Activated T-cell treated with anti-CD3 and anti-CD28 coated beads for 4 hours (primary cell): ENCODE data around the gene NIT1.
A peak's percentile ranks its signal among the peaks of the same experiment; 100 is the strongest.
"Not testable (repeated sequence)": the region's sequence is repeated elsewhere in the genome, so short reads cannot be mapped to it uniquely, and the experiment has no call there.

ENCODE experiments used
- DNase-seq: peaks from one replicate; pipeline ENCODE4 v3.0.0-alpha.2; 2020

NIT1 gene

GRCh38 chr1:161115961-161116360 lies 1.9 kb upstream of the NIT1 start:
- not testable (repeated sequence) for DNase-seq

GRCh38 chr1:161119092-161119903 lies 1.4 kb downstream of the NIT1 start:
- DNase-seq, result no peak

GRCh38 chr1:161121042-161121650 lies 3.2 kb downstream of the NIT1 start:
- no peak for DNase-seq

GRCh38 chr1:161121834-161122233 lies 3.9 kb downstream of the NIT1 start:
- no peak for DNase-seq

GRCh38 chr1:161122967-161123366 lies 5.1 kb downstream of the NIT1 start:
- no peak for DNase-seq

GRCh38 chr1:161127649-161128048 lies 9.7 kb downstream of the NIT1 start:
- no peak for DNase-seq

GRCh38 chr1:161128591-161129420 lies 10.9 kb downstream of the NIT1 start:
- no peak for DNase-seq

GRCh38 chr1:161130266-161130665 lies 12.4 kb downstream of the NIT1 start:
- DNase-seq, result no peak

GRCh38 chr1:161131523-161132409 lies 13.9 kb downstream of the NIT1 start:
- no peak for DNase-seq

- peak; percentile 81 for DNase-seq
Observed at GRCh38 chr1:161132410-161133219, 14.7 kb downstream of the NIT1 start, which contains the start of gene DEDD. DEDD (minus strand) TSS chr1:161132667; CDS start chr1:161124462, 8,205 bp downstream.

GRCh38 chr1:161133220-161133740 lies 15.4 kb downstream of the NIT1 start:
- DNase-seq, result no peak

GRCh38 chr1:161137881-161138280 lies 20.0 kb downstream of the NIT1 start:
- no peak for DNase-seq

- no peak for DNase-seq
Observed at GRCh38 chr1:161138431-161138830, 20.5 kb downstream of the NIT1 start.

- DNase-seq, result peak; percentile 48
Observed at GRCh38 chr1:161139766-161140165, 21.9 kb downstream of the NIT1 start.

GRCh38 chr1:161140755-161141400 lies 23.0 kb downstream of the NIT1 start:
- DNase-seq, result no peak

- DNase-seq, result no peak
Observed at GRCh38 chr1:161145832-161146231, 27.9 kb downstream of the NIT1 start.

GRCh38 chr1:161153176-161153575 lies 35.3 kb downstream of the NIT1 start:
- DNase-seq, result no peak

- DNase-seq, result peak; percentile 69
Observed at GRCh38 chr1:161153682-161154337, 35.9 kb downstream of the NIT1 start, which contains the start of gene UFC1. UFC1 (plus strand) TSS chr1:161153978; CDS start chr1:161153998, 20 bp downstream.

GRCh38 chr1:161157867-161158266 lies 40.0 kb downstream of the NIT1 start:
- no peak for DNase-seq
